Coronary artery (tissue), 2 donors: Measurements from ENCODE around the gene TOR1AIP1.

Source experiments
- DNase-seq: peaks from one replicate; pipeline ENCODE4 v3.0.0-alpha.2; 2017; ENCODE audit warnings: low spot score
- H3K27ac ChIP-seq, 2 donors: fragments of 200-600 bp; sonication (generic); one replicate each; pipeline ENCODE4 v1.5.1; 2016 to 2019
- H3K4me3 ChIP-seq: fragments of 200-600 bp; sonication (generic); 2 replicates; pipeline ENCODE4 v1.5.1; 2016; ENCODE audit warnings: mild to moderate bottlenecking, moderate library complexity
- TF ChIP-seq, protein P1 (sequence below): fragments of 200-600 bp; sonication (generic); IDR thresholded peaks from one replicate; pipeline ENCODE4 v1.5.1; 2019; ENCODE audit warnings: antibody characterized with exemption

Gene TOR1AIP1

DNA sequence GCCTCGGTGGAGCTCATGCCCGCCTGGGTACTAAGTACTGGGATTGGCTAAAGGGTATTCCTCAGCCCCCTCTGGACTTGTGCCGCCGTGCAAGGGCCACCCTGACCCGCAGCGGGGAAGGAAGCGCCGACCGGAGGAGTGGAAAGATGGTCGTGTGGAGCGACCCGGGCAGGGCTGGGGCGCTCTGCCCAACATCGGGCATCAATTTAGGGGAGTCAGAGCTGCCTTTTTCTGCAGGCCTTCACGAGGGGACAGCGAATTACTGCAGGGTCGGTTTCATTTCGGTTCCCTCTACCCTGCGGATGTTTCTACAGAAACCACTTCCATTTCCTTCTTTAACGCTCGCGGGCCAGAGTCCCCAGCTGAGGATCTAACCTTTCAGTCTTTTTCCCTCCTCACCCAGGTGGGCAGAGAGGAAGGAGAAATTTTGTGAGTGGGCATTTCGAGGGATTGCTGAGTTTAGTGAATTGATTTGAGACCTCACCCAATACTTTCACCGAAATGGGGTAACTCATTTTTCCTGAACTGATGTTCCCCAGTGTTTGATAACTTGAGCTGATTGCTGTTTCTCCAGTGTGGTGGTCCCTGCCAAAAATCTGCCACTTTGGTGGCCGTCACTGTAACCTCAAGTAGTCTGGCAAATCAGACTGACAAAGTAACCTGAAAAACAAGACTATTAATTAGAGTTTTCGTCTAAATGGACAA is 1.1 kb downstream of the TOR1AIP1 start:
- peak overlapping the region; percentile 86 for H3K4me3 ChIP-seq
- DNase-seq = no peak
- TF ChIP-seq, protein P1, sequence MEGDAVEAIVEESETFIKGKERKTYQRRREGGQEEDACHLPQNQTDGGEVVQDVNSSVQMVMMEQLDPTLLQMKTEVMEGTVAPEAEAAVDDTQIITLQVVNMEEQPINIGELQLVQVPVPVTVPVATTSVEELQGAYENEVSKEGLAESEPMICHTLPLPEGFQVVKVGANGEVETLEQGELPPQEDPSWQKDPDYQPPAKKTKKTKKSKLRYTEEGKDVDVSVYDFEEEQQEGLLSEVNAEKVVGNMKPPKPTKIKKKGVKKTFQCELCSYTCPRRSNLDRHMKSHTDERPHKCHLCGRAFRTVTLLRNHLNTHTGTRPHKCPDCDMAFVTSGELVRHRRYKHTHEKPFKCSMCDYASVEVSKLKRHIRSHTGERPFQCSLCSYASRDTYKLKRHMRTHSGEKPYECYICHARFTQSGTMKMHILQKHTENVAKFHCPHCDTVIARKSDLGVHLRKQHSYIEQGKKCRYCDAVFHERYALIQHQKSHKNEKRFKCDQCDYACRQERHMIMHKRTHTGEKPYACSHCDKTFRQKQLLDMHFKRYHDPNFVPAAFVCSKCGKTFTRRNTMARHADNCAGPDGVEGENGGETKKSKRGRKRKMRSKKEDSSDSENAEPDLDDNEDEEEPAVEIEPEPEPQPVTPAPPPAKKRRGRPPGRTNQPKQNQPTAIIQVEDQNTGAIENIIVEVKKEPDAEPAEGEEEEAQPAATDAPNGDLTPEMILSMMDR = no peak
- H3K27ac ChIP-seq = peak overlapping the region; percentile 99

DNA sequence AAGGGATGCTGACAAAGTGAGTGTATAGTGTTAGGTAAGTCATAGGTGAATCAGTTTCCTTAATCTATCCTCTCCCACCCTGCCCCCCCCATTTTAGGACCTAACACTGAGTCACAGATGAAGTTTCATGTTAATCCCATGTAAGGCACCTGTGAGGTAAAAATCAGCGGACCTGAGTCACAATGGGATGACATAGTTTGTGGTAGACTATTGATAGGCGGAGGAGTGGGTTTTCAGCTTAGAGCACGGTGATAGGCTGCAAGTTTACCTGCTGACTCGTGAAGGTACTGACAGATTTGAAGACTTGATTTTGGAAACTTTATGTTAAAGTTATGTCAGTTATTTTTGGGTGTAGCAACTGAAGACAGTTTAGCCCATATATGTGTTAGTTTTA is 1.7 kb downstream of the TOR1AIP1 start:
- DNase-seq = no peak
- peak overlapping the region; percentile 99 for H3K27ac ChIP-seq
- peak overlapping the region; percentile 86 for H3K4me3 ChIP-seq
- TF ChIP-seq, protein P1 = no peak

DNA sequence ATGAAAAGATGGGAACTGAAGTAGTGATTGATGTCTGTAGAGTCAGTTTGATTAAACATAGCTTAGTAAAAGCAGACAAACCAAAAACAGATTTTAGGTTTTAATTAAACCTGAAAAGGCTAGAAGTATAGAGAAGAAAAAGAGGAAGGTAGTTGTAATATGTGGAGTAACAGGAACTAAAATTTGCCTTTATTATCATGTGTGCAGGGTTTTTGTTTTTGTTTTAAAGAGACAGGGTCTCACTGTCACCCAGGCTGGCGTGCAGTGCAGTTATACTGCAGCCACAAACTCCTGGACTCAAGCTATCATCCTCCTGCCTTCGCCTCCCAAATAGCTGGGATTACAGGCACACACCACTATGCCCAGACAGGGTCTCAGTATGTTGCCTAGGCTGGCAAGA is 6.0 kb downstream of the TOR1AIP1 start:
- no peak overlapping the region for H3K4me3 ChIP-seq
- TF ChIP-seq, protein P1 = no peak
- DNase-seq = no peak
- no peak overlapping the region for H3K27ac ChIP-seq

DNA sequence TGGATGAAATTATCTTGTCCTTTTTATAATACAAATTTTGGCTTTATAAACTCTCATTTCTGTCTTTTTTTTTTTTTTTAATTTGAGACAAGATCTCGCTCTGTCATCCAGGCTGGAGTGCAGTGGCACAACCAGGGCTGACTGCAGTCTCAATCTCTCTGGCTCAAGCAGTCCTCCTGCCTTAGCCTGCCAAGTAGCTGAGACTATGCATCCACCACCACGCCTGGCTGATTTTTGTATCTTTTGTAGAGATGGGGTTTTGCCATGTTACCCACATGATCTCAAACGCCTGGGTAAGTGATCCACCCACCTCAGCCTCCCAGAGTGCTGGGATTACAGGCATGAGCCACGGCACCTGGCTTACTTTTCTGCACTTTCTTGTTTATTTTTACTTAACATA is 7.5 kb downstream of the TOR1AIP1 start:
- no peak overlapping the region for H3K27ac ChIP-seq
- no peak for DNase-seq
- TF ChIP-seq, protein P1 = no peak
- no peak overlapping the region for H3K4me3 ChIP-seq

DNA sequence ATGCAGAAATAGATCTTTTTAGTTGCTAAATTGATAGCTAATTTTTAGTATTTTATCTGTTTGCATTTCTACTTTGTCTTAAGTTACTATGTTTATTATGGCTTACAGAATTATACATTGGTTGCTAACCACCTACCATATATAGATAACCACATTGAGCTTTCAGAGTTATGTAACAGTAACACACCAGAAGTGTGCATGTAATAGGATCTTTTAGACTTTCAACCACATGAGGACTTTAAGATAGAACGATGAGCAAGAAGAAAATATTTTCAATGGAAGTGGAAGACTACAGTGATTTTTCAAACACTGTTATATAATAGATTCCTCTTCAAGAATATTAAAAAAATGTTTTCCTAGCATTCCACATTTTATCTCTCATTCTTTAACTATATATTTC is 28.8 kb downstream of the TOR1AIP1 start:
- TF ChIP-seq, protein P1 = no peak
- no peak overlapping the region for H3K4me3 ChIP-seq
- no peak overlapping the region for H3K27ac ChIP-seq
- no peak for DNase-seq

DNA sequence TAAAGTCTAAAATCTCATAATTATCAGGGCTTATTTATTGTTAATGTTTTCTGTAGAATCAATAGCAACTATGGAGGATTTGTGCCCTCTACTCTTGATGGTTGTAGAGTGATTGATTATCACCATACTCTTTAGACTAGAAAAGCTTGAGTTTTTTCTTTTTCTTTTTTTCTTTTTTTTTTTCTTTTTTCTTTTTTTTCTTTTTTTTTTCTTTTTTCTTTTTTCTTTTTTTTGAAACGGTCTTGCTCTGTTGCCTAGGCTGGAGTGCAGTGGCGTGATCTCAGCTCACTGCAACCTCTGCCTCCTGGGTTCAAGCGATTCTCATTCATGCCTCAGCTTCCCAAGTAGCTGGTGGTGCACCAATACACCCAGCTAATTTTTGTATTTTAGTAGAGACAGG is 29.7 kb downstream of the TOR1AIP1 start:
- H3K27ac ChIP-seq = no peak overlapping the region
- no peak for DNase-seq
- no peak overlapping the region for H3K4me3 ChIP-seq
- TF ChIP-seq, protein P1 = no peak

DNA sequence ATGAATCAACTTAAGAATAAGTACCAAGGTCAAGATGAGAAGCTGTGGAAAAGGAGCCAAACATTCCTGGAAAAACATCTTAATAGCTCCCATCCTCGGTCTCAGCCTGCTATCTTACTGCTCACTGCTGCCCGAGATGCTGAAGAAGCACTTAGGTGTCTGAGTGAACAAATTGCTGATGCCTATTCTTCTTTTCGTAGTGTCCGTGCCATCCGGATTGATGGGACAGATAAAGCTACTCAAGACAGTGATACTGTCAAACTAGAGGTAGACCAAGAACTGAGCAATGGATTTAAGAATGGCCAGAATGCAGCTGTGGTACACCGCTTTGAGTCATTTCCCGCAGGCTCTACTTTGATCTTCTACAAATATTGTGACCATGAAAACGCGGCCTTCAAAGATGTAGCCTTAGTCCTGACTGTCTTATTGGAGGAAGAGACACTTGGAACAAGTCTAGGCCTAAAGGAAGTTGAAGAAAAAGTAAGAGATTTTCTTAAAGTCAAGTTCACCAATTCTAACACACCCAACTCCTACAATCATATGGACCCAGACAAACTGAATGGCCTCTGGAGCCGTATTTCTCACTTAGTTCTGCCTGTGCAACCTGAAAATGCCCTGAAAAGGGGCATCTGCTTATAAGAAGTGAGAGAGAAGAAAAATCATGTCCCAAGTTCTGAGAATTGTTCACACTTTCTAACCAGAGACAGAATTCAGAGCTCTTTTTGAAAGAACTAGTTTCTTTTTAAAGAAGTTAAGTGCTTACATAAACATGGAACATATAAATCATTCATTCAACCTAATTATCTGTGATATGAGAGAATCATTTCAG is 35.7 kb downstream of the TOR1AIP1 start:
- DNase-seq = no peak
- TF ChIP-seq, protein P1 = no peak
- Histone ChIP-seq H3K27ac (no peak overlapping the region), H3K4me3 (no peak overlapping the region)
